WTC11 (cell line): ENCODE data around the gene CD96. TPM values are rescaled to one million over a fixed set of nuclear protein-coding genes. Genes with fewer than 3 reads are reported as not detected.
"Not testable (repeated sequence)": the region's sequence is repeated elsewhere in the genome, so short reads cannot be mapped to it uniquely, and the experiment has no call there.

Experiments used
- ATAC-seq: fragments of 200-7000 bp; cut with Tn5 transposase; 2 replicates; pipeline ENCODE4 v1.10.0; 2021; ENCODE audit warnings: mild to moderate bottlenecking, moderate library complexity
- CTCF ChIA-PET: fragments of 300-600 bp; sonication (Branson Sonifier 250); formaldehyde crosslinking; loops from one replicate; lab custom pipeline; 2021; ENCODE audit warnings: antibody characterized with exemption; lab: Charles Lee
- POLR2A ChIA-PET: fragments of 350-600 bp; sonication (Branson Sonifier 250); formaldehyde crosslinking; loops from one replicate; lab custom pipeline; 2021; ENCODE audit warnings: antibody characterized with exemption; lab: Charles Lee
- DNase-seq: peaks from one replicate; pipeline ENCODE4 v3.0.0; 2021; ENCODE audit warnings: low spot score
- H3K27ac Mint-ChIP-seq: 2 replicates; pipeline ENCODE4 v1.8.0; 2021; ENCODE audit warnings: mixed read lengths
- H3K27me3 Mint-ChIP-seq: 2 replicates; pipeline ENCODE4 v1.8.0; 2021; ENCODE audit warnings: low read depth, mild to moderate bottlenecking, moderate library complexity, mixed read lengths
- H3K36me3 Mint-ChIP-seq: 2 replicates; pipeline ENCODE4 v1.8.0; 2021; ENCODE audit warnings: mixed read lengths
- H3K4me1 Mint-ChIP-seq: 2 replicates; pipeline ENCODE4 v1.8.0; 2022; ENCODE audit warnings: mixed read lengths
- H3K4me3 Mint-ChIP-seq: 2 replicates; pipeline ENCODE4 v1.8.0; 2021; ENCODE audit warnings: mild to moderate bottlenecking, moderate library complexity, mixed read lengths
- H3K9me3 Mint-ChIP-seq: 2 replicates; pipeline ENCODE4 v1.8.0; 2021; ENCODE audit warnings: mixed read lengths
- CBFB ChIP-seq: sonication (generic); formaldehyde crosslinking; IDR thresholded peaks from 2 replicates; pipeline ENCODE4 v1.8.1; 2022; ENCODE audit warnings: mild to moderate bottlenecking, low read depth, missing genetic modification reagents
- CREM ChIP-seq: sonication (generic); formaldehyde crosslinking; IDR thresholded peaks from 2 replicates; pipeline ENCODE4 v1.8.1; 2022; ENCODE audit warnings: mild to moderate bottlenecking, missing genetic modification reagents, moderate library complexity
- ETV6 ChIP-seq: sonication (generic); formaldehyde crosslinking; IDR thresholded peaks from 2 replicates; pipeline ENCODE4 v1.8.1; 2022; ENCODE audit warnings: mild to moderate bottlenecking, missing genetic modification reagents
- GABPB1 ChIP-seq: sonication (generic); formaldehyde crosslinking; IDR thresholded peaks from 2 replicates; pipeline ENCODE4 v1.8.1; 2023; ENCODE audit warnings: mild to moderate bottlenecking, missing genetic modification reagents
- JAZF1 ChIP-seq: fragments of 250-450 bp; sonication (Bioruptor Pico); IDR thresholded peaks from 2 replicates; pipeline ENCODE4 v1.9.0; 2021; ENCODE audit warnings: moderate library complexity, mild to moderate bottlenecking, inconsistent platforms
- MYBL2 ChIP-seq: sonication (generic); formaldehyde crosslinking; IDR thresholded peaks from 2 replicates; pipeline ENCODE4 v1.8.1; 2023; ENCODE audit warnings: mild to moderate bottlenecking, moderate library complexity, missing genetic modification reagents
- NR2C2 ChIP-seq: sonication (generic); formaldehyde crosslinking; IDR thresholded peaks from 2 replicates; pipeline ENCODE4 v1.8.0; 2022; ENCODE audit warnings: mild to moderate bottlenecking, missing genetic modification reagents
- NR3C1 ChIP-seq: sonication (generic); formaldehyde crosslinking; conservative IDR thresholded peaks from 2 replicates; pipeline ENCODE4 v1.8.1; 2023; ENCODE audit warnings: low read depth, mild to moderate bottlenecking, missing genetic modification reagents
- TCF7 ChIP-seq: sonication (generic); formaldehyde crosslinking; IDR thresholded peaks from 2 replicates; pipeline ENCODE4 v1.8.0; 2022; ENCODE audit warnings: mild to moderate bottlenecking, low read depth, missing genetic modification reagents, moderate library complexity
- ZNF121 ChIP-seq: sonication (generic); formaldehyde crosslinking; IDR thresholded peaks from 2 replicates; pipeline ENCODE4 v1.8.0; 2023; ENCODE audit warnings: missing genetic modification reagents
- ZNF219 ChIP-seq: sonication (generic); formaldehyde crosslinking; IDR thresholded peaks from 2 replicates; pipeline ENCODE4 v1.8.0; 2023; ENCODE audit warnings: missing genetic modification reagents, mild to moderate bottlenecking, borderline replicate concordance
- ZNF416 ChIP-seq: fragments of 250-450 bp; sonication (Bioruptor Pico); IDR thresholded peaks from 2 replicates; pipeline ENCODE4 v1.9.0; 2021; ENCODE audit warnings: mild to moderate bottlenecking, inconsistent platforms
- ZNF423 ChIP-seq: fragments of 250-450 bp; sonication (Bioruptor Pico); IDR thresholded peaks from 2 replicates; pipeline ENCODE4 v2.1.2; 2022; ENCODE audit warnings: mild to moderate bottlenecking, moderate library complexity
- ZNF671 ChIP-seq: fragments of 250-450 bp; sonication (Bioruptor Pico); IDR thresholded peaks from 2 replicates; pipeline ENCODE4 v1.8.0; 2021; ENCODE audit warnings: mild to moderate bottlenecking
- total RNA-seq: library from RNA; stranded (reverse); gene quantifications from 3 replicates; pipeline ENCODE4 v1.2.3, GENCODE V29; 2021
- TF ChIP-seq, protein P1 (sequence below): fragments of 250-450 bp; sonication (Bioruptor Pico); IDR thresholded peaks from 2 replicates; pipeline ENCODE4 v1.9.0; 2021; ENCODE audit warnings: moderate library complexity, mild to moderate bottlenecking, inconsistent platforms, borderline replicate concordance
- TF ChIP-seq, protein P2 (sequence below): sonication (generic); formaldehyde crosslinking; IDR thresholded peaks from 2 replicates; pipeline ENCODE4 v1.8.0; 2022; ENCODE audit warnings: mild to moderate bottlenecking, missing genetic modification reagents
- TF ChIP-seq, protein P3 (sequence below): fragments of 250-450 bp; sonication (Bioruptor Pico); IDR thresholded peaks from 2 replicates; pipeline ENCODE4 v1.9.0; 2021; ENCODE audit warnings: mild to moderate bottlenecking
- TF ChIP-seq, protein P4 (sequence below): sonication (generic); formaldehyde crosslinking; IDR thresholded peaks from 2 replicates; pipeline ENCODE4 v1.8.0; 2022; ENCODE audit warnings: mild to moderate bottlenecking, missing genetic modification reagents
- TF ChIP-seq, protein P5 (sequence below): sonication (generic); formaldehyde crosslinking; IDR thresholded peaks from 2 replicates; pipeline ENCODE4 v1.8.1; 2022; ENCODE audit warnings: low read depth, mild to moderate bottlenecking, moderate library complexity, missing genetic modification reagents, borderline replicate concordance
- TF ChIP-seq, protein P6 (sequence below): sonication (generic); formaldehyde crosslinking; IDR thresholded peaks from 2 replicates; pipeline ENCODE4 v1.8.1; 2023; ENCODE audit warnings: mild to moderate bottlenecking, missing genetic modification reagents, moderate library complexity
- TF ChIP-seq, protein P7 (sequence below): sonication (generic); formaldehyde crosslinking; IDR thresholded peaks from 2 replicates; pipeline ENCODE4 v1.8.1; 2022; ENCODE audit warnings: missing genetic modification reagents, borderline replicate concordance
- TF ChIP-seq, protein P8 (sequence below): fragments of 250-450 bp; sonication (Bioruptor Pico); IDR thresholded peaks from 2 replicates; pipeline ENCODE4 v2.1.2; 2022; ENCODE audit warnings: mild to moderate bottlenecking, moderate library complexity

CD96 gene
- total RNA-seq, 1 experiment from 2014 or later, result 0.33 TPM

DNA sequence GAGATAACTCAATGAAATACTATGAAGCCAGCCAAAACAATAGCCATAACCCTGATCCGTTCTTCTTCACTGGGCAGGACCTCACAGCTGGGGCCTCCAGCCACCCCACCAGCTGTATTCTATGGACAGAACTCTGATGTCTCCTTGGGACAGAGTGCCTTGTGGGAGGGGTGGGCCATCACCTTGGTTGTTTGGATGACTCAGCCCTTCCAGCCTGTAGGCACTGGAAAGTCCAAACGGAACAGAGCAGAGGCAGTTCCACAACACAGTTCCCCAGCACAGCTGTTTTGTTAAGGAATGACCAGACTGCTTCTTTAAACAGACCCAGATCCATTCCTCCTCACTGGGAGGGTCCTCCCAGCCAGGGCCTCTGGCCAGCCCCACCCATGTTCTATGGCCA, 85.1 kb downstream of the CD96 start:
- Mint-ChIP-seq H3K36me3 (peaks cover 21% of the 10 kb centered on the region), H3K27me3 (peaks cover 3% of the 10 kb centered on the region), H3K4me1 (no peaks in the 10 kb centered on the region), H3K4me3 (no peak overlapping the region), H3K27ac (no peak overlapping the region), H3K9me3 (peaks cover 38% of the 10 kb centered on the region)
- ChIA-PET CTCF (no interaction called here), POLR2A (no interaction called here)
- ATAC-seq (no peak), DNase-seq (no peak)
- TF ChIP-seq, protein P1, sequence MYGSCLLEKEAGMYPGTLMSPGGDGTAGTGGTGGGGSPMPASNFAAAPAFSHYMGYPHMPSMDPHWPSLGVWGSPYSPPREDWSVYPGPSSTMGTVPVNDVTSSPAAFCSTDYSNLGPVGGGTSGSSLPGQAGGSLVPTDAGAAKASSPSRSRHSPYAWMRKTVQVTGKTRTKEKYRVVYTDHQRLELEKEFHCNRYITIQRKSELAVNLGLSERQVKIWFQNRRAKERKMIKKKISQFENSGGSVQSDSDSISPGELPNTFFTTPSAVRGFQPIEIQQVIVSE (CRISPR knock-in tag), result no peak
- TF ChIP-seq ETV6 (CRISPR knock-in tag) (no peak), TCF7 (CRISPR knock-in tag) (no peak), ZNF671 (CRISPR knock-in tag) (no peak), GABPB1 (CRISPR knock-in tag) (no peak), ZNF219 (CRISPR knock-in tag) (no peak), ZNF416 (no peak), MYBL2 (CRISPR knock-in tag) (no peak), NR2C2 (no peak), ZNF423 (CRISPR knock-in tag) (no peak), CBFB (CRISPR knock-in tag) (no peak)
- TF ChIP-seq, protein P2, sequence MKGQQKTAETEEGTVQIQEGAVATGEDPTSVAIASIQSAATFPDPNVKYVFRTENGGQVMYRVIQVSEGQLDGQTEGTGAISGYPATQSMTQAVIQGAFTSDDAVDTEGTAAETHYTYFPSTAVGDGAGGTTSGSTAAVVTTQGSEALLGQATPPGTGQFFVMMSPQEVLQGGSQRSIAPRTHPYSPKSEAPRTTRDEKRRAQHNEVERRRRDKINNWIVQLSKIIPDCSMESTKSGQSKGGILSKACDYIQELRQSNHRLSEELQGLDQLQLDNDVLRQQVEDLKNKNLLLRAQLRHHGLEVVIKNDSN (CRISPR knock-in tag), result no peak
- TF ChIP-seq, protein P3, sequence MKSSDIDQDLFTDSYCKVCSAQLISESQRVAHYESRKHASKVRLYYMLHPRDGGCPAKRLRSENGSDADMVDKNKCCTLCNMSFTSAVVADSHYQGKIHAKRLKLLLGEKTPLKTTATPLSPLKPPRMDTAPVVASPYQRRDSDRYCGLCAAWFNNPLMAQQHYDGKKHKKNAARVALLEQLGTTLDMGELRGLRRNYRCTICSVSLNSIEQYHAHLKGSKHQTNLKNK (CRISPR knock-in tag), result no peak
- TF ChIP-seq, protein P4, sequence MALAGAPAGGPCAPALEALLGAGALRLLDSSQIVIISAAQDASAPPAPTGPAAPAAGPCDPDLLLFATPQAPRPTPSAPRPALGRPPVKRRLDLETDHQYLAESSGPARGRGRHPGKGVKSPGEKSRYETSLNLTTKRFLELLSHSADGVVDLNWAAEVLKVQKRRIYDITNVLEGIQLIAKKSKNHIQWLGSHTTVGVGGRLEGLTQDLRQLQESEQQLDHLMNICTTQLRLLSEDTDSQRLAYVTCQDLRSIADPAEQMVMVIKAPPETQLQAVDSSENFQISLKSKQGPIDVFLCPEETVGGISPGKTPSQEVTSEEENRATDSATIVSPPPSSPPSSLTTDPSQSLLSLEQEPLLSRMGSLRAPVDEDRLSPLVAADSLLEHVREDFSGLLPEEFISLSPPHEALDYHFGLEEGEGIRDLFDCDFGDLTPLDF (CRISPR knock-in tag), result no peak

DNA sequence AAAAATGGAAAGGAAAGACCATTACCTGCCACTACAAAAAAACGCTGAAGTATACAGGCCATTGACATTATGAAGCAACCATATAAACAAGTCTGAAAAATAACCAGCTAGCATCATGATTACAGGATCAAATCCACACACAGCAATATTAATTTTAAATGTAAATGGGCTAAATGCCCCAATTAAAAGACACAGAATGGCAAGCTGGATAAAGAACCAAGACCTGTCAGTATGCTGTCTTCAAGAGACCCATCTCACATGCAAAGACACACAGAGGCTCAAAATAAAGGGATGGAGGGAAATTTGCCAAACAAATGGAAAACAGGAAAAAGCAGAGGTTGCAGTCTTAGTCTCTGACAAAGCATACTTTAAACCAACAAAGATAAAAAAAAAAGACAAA, 87.0 kb downstream of the CD96 start:
- POLR2A ChIA-PET, H3K4me3 Mint-ChIP-seq, H3K27me3 Mint-ChIP-seq, H3K27ac Mint-ChIP-seq, H3K4me1 Mint-ChIP-seq, CTCF ChIA-PET, ATAC-seq, DNase-seq: not testable (repeated sequence)
- Mint-ChIP-seq H3K36me3 (peaks cover 21% of the 10 kb centered on the region), H3K9me3 (peaks cover 38% of the 10 kb centered on the region)

DNA sequence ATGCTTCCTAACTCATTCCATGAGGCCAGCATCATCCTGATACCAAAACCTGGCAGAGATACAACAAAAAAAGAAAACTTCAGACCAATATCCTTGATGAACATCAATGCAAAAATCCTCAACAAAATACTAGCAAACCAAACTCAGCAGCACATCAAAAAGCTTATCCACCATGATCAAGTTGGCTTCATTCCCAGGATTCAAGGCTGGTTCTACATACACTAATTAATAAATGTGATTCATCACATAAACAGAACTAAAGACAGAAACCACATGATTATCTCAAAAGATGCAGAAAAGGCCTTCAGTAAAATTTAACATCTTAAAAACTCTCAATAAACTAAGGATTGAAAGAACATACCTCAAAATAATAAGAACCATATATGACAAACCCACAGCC, 88.6 kb downstream of the CD96 start:
- Mint-ChIP-seq H3K36me3 (peaks cover 21% of the 10 kb centered on the region), H3K9me3 (peaks cover 38% of the 10 kb centered on the region)
- POLR2A ChIA-PET, H3K27ac Mint-ChIP-seq, DNase-seq, ATAC-seq, H3K4me1 Mint-ChIP-seq, CTCF ChIA-PET, H3K27me3 Mint-ChIP-seq, H3K4me3 Mint-ChIP-seq: not testable (repeated sequence)

DNA sequence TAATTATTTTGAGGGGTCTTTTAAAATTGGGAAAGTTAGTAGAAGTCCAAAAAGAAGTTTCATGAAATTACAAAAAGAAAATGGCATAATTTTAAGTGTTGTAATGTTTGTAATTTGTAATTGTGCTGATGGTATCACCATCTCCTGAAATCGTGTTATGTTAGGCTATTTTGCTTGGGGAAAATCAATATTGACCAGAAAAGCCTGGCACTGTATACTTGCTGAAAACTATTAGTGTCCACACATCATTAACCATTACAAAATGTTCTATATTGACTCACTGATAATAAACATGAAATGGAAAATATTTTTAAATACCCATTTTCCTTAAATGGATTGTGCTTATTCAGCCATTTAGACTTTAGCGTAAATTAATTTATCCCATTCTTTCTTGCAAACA, 93.4 kb downstream of the CD96 start:
- H3K4me3 Mint-ChIP-seq, result no peak overlapping the region
- peaks cover 4% of the 10 kb centered on the region; the same call in 1 of the 2 replicates for H3K9me3 Mint-ChIP-seq
- ATAC-seq (no peak), DNase-seq (no peak)
- H3K27me3 Mint-ChIP-seq, result no peaks in the 10 kb centered on the region
- no peaks in the 10 kb centered on the region for H3K36me3 Mint-ChIP-seq
- ChIA-PET POLR2A (no interaction called here), CTCF (no interaction called here)
- H3K4me1 Mint-ChIP-seq, result peaks cover 10% of the 10 kb centered on the region
- H3K27ac Mint-ChIP-seq, result no peak overlapping the region
- no peak for TF ChIP-seq JAZF1
- TF ChIP-seq, protein P5, sequence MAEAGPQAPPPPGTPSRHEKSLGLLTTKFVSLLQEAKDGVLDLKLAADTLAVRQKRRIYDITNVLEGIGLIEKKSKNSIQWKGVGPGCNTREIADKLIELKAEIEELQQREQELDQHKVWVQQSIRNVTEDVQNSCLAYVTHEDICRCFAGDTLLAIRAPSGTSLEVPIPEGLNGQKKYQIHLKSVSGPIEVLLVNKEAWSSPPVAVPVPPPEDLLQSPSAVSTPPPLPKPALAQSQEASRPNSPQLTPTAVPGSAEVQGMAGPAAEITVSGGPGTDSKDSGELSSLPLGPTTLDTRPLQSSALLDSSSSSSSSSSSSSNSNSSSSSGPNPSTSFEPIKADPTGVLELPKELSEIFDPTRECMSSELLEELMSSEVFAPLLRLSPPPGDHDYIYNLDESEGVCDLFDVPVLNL (CRISPR knock-in tag), result no peak
- TF ChIP-seq, protein P6, sequence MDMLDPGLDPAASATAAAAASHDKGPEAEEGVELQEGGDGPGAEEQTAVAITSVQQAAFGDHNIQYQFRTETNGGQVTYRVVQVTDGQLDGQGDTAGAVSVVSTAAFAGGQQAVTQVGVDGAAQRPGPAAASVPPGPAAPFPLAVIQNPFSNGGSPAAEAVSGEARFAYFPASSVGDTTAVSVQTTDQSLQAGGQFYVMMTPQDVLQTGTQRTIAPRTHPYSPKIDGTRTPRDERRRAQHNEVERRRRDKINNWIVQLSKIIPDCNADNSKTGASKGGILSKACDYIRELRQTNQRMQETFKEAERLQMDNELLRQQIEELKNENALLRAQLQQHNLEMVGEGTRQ (CRISPR knock-in tag), result no peak
- TF ChIP-seq ZNF121 (CRISPR knock-in tag), result no peak
- no peak for TF ChIP-seq NR3C1 (CRISPR knock-in tag)
- no peak for TF ChIP-seq CREM (CRISPR knock-in tag)
- TF ChIP-seq, protein P7, sequence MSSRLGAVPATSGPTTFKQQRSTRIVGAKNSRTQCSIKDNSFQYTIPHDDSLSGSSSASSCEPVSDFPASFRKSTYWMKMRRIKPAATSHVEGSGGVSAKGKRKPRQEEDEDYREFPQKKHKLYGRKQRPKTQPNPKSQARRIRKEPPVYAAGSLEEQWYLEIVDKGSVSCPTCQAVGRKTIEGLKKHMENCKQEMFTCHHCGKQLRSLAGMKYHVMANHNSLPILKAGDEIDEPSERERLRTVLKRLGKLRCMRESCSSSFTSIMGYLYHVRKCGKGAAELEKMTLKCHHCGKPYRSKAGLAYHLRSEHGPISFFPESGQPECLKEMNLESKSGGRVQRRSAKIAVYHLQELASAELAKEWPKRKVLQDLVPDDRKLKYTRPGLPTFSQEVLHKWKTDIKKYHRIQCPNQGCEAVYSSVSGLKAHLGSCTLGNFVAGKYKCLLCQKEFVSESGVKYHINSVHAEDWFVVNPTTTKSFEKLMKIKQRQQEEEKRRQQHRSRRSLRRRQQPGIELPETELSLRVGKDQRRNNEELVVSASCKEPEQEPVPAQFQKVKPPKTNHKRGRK (CRISPR knock-in tag), result no peak
- TF ChIP-seq, protein P8, sequence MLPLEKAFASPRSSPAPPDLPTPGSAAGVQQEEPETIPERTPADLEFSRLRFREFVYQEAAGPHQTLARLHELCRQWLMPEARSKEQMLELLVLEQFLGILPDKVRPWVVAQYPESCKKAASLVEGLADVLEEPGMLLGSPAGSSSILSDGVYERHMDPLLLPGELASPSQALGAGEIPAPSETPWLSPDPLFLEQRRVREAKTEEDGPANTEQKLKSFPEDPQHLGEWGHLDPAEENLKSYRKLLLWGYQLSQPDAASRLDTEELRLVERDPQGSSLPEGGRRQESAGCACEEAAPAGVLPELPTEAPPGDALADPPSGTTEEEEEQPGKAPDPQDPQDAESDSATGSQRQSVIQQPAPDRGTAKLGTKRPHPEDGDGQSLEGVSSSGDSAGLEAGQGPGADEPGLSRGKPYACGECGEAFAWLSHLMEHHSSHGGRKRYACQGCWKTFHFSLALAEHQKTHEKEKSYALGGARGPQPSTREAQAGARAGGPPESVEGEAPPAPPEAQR, result no peak
